Left hindlimb (tissue), 1 donor: ENCODE data around the gene INPP5A.

Experiments
- DNase-seq: peaks from one replicate; pipeline ENCODE4 v3.0.0-alpha.2; 2018

The INPP5A gene

DNA sequence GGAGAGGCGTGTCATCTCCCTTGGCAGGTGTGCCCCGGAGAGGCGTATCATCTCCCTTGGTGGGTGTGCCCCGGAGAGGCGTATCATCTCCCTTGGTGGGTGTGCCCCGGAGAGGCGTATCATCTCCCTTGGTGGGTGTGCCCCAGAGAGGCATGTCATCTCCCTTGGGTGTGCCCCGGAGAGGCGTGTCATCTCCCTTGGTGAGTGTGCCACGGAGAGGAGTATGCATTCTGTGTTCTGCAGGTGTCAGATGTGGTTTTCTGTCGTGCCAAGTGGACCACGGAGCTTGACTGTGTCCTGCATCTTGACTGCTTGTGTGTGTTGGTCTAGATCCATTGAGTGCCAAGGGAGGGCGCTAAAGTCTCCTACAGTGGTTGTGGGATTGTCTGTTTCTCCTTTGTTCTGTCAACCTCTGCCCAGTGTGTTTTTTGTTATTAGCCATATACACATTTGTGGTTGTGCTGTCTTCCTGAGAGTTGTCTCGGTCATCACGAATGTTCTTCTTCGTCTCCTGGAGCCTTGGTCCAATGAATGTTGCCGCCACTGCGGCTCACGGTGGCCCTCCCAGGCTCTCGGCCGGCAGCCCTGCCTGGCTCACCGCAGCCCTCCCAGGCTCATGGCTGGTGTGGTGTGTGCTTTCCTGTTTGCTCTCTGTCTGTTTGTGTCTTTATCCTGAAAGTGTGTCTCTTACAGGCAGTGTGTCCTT lies 96.8 kb downstream of the INPP5A start:
- DNase-seq, result no peak

DNA sequence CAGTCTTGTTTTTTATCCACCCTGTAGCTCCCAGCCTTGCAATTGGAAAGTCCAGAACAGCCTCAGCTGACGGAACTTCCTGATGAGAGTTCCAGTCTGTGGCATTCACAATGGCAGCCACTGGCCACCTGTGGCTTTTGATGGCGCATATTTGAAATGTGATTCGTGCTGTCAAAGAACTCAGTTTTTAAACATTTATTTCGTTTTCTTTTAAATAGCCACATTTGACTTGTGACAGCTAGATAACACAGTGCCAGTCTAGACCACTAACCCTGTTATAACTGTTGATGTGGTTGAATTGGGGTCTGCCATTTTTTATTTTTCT lies 97.3 kb downstream of the INPP5A start:
- no peak for DNase-seq

DNA sequence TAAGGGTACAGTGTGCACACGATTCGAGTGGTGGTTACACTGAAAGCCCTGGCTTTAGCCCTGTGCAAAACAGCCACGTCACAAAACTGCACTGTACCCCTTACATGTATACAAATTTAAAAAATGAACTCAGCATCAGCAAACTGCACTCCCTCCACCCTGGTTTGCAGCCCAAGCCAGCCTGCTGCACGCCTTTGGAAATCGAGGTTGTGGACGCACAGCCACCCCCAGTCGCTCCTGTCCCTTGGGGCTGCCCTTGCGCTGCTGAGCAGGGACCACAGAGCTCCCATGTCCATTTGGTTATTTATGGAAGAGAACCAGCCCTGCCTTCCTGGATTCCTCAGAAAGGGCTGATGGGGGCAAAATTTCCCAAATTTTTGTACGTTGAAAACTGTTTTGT lies 98.8 kb downstream of the INPP5A start:
- no peak for DNase-seq

DNA sequence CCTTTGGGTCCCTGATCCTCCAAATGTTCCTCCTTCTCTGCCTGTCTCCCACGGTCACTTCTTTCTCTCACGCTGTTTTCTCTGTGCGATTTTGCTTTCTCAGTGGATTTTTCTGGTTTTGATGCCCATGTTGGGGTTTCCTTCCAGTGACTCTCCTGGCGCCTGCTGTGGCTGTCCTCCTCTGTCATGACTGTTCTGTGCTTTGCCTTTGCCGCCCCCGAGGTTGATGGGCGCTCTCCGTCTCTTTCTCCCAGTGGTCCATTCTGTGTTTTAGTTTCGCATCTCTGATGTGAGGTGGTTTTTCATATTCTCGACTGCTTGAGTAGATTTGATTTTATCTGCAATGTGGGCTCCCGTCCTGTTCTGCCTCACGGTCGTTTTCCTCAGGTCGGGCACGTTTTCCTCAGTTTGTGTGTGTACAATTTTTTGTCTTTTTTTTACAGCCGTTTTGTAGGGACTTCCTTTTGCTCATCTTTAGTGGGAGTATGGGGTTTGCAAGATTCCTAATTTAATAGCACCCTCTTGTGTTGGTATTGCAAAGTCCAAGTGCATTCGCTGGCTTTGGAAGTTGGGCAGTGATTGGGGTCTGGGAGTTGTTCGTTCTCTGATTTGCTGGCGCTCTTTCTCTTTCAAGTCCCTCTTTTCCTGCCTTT lies 100.0 kb downstream of the INPP5A start:
- peak; percentile 28 for DNase-seq

DNA sequence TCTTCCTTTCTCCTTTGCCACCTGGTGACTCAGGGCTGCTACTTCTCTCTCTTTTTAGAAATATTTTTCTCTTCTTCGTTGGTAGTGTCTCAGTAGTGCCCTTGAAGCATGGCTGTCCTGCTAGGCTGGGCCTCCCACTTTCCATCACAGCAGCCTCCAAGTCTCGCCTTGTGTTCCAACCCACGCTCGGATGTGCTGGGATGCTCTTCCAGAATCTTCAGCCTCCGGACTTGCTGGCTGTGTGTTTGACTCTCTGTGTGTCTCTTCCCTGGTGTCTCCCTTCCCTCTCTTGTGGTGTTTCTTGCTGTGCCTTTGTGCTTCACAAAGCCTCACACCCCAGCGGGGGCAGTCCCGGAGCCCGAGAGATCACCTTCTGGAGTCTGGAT lies 100.5 kb downstream of the INPP5A start:
- DNase-seq, result no peak

DNA sequence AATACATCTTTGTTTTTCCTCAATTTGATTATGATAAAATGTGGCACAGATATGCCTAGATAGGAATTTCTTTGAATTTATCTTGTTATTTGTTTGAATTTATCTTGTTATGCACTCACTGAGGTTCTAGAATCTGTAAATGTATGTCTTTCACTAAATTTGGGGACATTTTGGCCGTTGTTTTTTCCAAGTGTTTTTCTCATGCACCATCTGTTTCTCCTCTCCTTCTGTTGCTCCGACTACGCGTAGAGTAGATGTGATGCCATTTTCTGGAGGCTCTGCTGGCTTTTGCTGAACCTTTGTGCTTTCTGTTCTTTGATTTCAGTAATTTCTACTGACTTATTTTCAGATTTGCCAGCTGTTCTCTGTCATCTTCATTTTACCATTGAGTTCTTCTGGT lies 101.9 kb downstream of the INPP5A start:
- no peak for DNase-seq

DNA sequence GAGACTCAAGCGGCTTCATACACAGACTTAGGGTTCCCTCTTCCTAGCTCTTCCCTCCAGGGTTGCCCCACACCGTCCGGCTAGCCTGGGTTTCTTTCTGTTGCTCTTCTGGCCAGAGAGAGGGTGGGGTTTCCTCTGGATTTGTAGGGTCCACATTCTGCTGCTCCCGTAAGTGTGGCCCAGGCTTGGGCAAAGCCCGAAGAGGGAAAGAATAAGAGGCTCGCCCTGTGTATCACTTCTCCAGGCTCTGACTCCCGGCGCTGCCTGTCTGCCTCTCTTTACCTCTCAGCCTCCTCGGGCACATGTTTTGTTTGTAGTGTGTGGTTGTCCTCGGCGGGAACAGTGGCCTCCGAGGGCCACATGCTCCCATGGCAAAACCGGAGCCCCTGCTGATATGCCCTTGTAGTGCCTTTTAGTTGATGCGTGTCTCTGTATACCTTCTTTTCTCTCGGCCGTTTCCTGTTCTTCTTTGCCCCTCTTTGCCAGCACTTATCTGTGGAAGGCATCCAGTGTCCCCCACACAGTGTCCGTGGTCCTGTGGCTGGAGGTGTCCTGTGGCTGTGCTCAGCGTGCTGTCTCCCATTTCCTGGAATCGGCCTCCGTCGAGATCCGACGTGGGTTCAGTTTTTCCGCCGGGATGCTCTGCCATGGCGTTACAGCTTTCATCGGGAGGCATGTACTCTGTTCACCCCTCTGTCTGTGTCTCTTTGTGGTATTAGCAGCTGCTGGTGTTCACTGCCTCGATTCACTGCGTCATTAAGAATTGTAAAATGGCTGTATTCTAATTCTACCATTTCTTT lies 102.9 kb downstream of the INPP5A start:
- DNase-seq, result no peak

DNA sequence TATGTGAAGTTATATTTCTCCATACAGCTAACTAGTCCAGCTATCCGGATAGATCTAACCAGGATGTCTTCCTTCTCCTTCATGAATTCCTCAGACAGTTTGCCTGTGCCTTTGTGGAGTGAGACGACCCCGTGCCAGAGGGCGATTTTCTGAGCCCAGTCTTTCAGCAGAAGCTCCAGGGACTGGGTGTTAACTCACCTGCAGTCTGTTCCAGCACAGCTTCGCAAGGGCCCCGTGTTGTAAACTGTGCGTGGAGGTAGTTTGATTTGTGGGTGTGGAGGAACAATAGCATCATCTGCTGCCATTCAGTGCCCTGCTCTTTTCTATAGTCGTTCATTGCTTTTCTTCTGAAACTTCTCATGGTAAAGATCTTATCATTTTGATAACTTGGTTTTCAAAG lies 103.8 kb downstream of the INPP5A start:
- no peak for DNase-seq

DNA sequence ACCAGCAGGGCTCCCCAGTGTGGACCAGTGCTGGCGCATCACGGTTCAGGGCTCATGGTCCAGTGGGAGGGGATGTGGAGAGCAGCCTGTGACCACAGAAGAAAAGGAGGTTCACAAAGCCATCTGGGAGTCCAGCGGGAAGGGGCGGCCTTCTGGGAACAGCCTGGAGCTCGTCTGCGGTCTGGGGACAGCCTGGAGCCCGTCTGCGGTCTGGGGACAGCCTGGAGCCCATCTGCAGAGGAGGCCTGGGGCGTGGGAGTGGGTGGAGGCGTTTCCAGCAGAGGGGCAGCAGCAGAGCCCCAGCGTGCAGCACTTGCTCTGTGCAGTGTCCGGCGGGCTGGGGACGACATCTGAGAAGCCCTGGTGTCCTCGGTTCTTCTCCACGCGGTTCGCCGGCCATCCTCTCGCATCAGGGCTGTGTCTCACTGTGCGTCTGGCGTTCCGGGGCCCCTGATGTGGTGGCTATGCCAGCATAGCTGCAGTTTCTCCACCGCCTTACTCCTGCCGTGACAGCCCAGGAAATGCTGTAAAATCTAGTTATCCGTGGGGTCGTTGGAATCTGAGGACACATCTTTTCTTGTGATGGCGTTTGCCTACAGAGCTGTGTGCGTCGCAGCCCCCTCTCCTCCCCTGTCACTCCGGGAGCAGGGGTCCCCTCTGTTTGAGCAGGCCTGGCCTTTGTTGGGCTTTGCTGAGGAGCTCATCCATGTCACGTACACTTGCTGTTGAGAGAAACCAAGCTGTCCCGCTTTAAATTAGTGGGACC lies 104.6 kb downstream of the INPP5A start:
- no peak for DNase-seq

DNA sequence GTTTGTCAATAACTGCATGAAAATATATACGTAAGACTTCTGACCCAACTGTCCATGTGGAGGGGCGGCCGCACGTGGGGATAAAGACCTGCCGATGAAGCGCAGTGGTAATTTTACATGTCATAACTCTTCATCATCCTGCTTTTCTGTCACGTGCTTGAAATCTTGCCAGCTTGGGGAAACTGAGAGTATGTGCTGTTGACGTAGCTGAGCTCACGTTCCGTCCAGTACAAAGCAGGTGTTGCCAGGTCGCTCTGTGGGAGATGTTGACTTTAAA lies 105.1 kb downstream of the INPP5A start:
- no peak for DNase-seq

DNA sequence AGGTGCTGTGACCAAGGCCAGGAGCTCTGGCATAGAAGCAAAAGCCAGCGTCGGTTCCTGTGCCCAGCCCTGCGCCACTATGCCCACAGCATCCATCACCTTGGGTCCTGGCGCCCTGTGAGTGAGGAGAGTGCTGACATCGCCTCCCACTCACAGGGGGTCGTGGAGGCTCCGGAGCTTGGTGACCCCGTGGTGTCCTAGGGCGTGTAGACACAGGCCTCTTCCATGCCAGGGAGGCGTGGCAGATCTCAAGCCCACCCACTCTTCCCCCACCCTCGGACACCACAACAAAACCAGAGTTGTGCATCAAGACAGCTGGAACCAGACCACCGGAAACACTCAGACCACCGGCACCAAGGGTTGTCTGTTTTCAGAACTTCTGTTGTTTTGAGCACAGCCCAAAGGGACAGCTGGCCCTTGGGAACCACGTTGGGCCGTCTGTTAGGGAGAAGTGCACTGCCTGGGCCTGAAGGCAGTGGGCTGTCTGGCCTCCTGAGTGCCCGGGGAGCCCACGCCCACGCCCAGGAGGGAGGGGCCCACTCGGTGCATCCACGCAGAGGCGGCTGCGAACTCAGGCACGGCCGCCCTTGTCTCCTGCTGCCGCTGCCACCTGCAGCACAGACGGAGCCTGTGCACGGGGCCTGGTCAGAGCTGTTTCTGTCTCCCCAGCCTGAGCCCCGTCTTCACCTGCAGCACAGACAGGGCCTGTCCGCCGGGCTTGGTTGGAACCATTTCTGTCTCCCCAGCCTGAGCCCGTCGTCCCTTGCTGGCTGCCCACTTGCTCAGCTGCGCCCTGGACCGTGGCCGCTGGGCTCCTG lies 106.3 kb downstream of the INPP5A start:
- DNase-seq, result no peak

DNA sequence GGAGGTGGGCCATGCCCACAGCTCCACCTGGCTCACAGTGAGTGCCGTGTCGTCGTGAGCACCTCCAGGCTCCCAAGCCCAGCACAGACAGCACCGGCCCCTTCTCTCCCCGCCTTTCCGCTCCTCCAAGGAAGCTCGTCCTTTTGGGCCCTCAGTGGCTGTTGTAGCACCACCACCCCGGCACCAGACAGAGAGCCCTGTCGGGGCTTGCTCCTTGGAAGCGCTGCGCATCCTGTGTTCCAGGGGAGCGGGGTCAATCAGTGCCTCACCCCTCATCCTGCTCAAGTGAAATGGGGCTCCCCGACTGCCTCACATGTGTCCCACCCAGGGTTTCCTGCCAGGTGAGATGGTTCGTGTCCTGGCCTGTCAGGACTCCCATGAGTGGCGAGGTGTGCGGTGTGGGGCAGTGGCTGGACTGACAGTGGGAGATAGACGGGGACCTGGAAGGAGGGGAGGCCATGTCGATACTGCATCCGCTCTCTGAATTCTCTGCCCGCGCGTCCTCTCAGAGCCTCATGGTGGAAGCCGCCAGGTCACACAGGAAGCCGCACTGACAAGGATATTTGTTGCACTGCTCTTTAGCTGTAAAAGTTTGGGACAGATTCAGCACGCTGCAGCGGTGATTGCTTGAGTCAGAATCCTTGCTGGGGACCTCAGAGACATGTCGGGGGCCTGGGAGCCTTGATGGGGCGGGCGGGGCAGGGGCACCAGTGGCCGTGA lies 107.1 kb downstream of the INPP5A start:
- DNase-seq, result no peak

DNA sequence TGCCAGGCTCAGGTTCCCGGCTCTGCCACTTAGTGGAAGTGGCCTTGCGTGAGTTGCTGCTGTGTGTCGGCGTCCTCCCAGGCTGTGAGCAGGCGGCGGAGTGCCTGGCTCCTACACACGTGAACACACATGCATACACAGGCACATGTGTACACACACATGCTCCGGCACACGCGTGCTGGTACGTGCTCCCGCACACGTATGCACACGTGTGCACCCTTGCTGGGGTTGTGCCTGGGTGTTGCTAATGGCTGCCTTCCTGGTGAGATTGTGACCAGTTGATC lies 107.6 kb downstream of the INPP5A start:
- DNase-seq, result no peak

DNA sequence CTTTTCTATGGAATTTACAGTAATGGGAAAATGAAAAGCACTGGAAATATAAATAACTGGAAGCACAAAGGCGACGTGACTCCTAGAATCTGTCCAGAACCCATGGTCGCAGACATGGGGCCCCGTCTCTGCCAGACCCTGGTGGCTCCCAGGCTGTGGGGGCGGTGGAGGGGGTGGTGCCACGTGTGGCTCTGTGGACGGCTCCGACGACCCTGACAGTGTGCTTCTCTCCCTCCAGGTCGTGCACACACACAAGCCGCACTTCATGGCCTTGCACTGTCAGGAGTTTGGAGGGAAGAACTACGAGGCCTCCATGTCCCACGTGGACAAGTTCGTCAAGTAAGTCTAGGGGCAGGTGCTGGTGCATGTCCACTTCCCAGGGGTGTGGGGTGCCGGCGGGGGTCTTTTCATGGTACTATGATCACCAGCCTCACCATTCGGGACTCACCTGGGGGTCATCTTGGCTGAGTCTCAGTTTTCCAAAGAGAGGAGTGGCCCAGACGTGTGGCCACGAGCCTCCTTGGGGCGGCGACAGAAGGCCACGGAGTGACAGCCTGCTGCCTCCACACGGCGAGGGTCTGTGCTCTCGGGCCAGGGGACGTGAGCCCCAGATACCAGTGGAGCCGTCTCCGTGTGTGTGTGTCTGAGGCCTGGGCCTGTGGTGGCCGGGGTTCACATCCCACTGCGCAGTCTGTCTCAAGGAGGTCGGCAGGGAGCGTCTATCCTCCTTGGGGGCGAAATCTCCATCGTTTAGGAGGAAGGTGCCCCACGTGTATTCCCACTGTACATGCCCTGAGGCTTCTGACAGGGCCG lies 108.2 kb downstream of the INPP5A start:
- no peak for DNase-seq

DNA sequence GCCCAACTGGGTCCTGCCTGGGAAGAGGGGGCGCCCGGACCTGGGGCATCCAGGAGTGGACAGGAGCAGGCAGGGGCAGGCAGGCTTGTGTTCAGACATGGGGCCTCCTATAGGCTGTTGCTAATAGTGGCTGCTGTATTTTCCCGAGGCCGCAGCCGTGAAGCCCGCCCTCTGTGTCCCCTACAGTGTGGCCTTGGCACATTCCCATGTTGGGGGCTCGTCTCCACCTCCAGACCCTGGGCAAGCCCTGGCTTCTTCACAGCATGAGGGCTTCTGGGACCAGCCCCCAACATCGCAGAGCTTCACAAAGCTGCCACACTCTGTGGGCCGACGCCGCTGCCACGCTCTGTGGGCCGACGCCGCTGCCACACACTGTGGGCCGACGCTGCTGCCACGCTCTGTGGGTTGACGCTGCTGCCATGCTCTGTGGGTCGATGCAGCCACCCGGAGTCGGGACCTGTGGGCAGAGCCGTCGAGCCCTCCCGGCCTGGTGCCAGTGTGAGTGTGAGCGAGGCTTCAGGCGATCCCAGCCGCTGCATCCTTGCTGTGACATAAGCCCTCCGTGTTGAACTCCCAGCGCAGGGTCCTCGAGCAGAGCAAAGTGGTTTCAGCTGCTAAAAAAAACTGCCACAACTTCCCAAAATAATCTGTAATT lies 109.0 kb downstream of the INPP5A start:
- no peak for DNase-seq

DNA sequence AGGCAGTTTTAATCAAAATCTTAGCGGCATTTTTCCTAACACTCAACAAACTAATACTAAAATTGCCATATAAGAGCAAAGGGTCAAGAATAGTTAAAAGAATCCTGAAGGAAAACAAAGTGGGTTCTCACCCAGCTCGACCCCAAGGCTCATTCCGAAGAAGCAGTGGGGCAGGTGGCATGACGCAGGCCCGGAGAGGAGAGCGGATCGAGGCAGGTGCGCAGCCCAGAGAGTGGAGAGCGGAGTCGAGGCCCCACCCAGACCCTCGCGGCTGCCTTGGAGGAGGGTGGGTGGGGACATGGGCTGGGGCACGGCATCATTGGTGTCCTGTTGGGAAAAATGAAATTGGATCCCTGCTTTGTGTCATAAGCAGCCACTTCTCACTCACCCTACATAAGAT lies 109.8 kb downstream of the INPP5A start:
- no peak for DNase-seq

DNA sequence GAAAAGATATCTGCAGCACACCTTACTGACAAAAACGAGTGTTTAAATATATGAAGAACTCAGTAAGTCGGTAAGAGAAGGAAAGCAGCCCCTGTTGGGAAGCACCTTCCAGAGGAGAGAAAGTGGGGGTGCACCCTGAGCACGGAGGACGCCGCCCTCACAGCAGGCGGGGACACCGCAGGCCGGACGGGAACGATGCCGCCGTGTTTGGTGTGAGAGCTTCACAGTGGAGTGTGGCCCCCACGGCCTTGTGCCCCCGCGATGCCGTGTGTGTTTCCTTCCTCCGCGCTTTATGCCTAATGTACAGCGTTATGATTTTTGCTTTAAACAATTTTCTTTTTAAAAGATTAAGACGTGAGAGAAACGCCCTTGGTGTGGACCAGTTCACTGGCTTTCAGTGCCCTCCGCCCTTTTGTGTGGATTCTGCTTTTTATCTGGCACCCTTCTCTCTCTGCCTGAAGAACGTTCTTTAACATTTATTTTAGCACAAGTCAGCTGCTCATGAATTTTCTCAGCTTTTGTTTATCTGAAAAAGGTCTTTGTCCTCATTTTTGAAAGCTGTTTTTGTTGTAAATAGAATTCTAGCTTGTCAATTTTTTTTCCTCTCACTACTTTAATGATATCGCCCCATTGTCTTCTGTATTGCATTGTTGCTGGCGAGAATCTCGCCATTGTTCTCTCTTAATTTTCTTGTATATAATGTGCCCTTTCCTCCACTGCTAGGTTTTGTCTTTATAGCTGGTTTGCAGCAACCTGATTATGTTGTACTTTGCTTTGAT lies 110.7 kb downstream of the INPP5A start:
- no peak for DNase-seq

DNA sequence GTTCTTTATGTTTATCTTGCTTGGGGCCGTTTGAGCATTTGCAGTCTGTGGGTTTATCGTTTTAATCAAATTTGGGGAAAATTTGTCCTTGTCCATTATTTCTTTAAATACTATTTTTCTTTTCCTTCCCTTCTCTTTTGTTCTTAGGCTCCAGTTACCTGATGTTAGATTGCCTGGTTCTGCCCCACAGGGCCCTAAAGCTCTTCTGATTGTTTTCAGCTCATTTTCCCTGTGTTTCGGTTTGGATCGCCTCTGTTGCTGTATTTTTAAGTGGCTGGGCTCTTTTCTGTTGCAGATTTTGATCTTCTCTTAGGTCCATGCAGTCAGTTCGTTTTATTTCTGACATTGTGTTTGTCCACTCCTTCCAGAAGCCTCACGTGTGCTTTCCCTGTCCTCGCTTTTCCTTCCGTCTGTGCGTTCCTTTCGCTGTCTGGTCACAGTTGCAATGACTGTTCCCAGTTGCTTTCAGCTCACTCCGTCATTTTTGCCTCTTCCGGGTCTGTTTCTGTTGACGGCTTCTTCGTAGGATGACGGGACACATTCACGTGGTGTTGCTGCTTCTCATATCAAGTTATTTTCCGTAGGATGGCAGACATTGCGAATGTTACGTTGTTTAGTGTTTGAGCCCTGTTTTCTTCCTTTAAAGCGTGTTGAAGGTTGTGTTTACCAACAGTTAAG lies 111.4 kb downstream of the INPP5A start:
- DNase-seq, result no peak

DNA sequence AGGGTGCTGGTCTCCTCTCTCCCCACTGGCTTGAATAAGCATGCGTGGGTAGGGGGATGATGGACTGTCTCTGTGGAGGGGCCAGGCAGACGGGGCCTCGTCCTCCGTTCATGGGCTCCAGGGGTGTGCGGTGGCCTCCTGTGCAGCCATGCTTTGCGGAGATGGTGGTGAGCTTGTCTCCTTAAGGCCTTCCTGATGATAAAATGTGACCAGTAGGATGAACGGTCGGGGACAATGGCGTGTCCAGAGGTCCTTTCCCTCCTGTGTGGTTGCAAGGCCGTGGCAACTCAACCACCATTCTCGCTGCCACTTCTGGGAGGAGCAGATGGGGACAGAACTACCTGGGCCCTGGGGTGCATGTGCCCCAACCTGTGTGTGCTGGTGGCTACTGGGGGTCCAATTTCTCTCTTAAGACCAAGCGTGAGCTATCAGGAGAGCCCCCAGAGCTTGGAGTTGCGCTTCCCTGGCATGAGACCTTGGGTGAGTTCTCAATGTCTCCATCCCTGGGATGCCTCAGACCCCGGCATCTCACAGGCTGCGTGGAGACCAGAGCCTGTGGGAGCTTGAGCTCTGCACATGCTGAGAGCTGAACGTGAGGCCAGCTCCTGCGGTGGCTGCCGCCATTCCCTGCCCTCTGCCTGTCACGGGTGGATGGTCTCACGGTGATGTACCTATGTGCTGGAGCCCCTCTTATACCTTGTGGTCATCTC lies 112.2 kb downstream of the INPP5A start:
- DNase-seq, result no peak
